SH-SY5Y (cell line): ENCODE data around the gene GPR137.

Source experiments
- GATA2 ChIP-seq: IDR thresholded peaks from 2 replicates; pipeline ENCODE4 v1.6.1; 2011; ENCODE audit warnings: mild to moderate bottlenecking, low read depth, low read length
- GATA3 ChIP-seq: IDR thresholded peaks from 2 replicates; pipeline ENCODE4 v1.6.1; 2011; ENCODE audit warnings: low read depth, mild to moderate bottlenecking, low read length, moderate library complexity

DNA sequence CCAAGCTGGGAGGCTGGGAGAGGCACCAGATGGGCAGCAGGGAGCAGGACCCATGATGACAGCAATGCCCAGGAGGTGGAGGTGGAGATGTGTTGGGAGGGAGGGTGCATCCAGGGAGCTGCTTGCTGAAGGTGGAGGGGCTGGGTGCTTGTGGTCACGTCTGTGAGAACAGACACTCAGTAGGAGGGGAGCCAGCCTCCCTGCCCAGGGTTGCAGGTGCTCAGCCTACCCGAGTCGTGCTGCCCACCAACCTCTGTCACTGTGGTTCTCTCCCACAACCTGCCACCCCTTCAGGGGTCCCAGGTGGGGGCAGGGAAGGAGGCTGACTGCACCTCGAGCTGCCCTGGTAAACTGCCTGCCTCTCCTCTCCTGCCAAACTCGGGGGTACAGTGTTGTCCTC is 37.7 kb downstream of the GPR137 start:
- TF ChIP-seq GATA2 (no peak), GATA3 (no peak)
